Smooth muscle cell (in vitro differentiated cells): ENCODE results near the gene PFKFB2. TPM values are rescaled to one million over a fixed set of nuclear protein-coding genes. Genes with fewer than 3 reads are reported as not detected.

Source experiments
- DNase-seq: peaks from one replicate; lab custom pipeline; 2025; ENCODE audit not compliant: unreplicated experiment; lab: John Stamatoyannopoulos, UW
- H2AFZ ChIP-seq: fragments of 200-600 bp; sonication (generic); 2 replicates; pipeline ENCODE4 v1.6.0; 2016; ENCODE audit warnings: antibody characterized with exemption, low read depth, mild to moderate bottlenecking
- H3F3A ChIP-seq: fragments of 200-600 bp; sonication (generic); 2 replicates; pipeline ENCODE4 v1.6.0; 2017; ENCODE audit warnings: antibody characterized with exemption, low read depth
- H3K27ac ChIP-seq: fragments of 200-600 bp; sonication (generic); 2 replicates; pipeline ENCODE4 v1.5.1; 2016; ENCODE audit warnings: low read depth, mild to moderate bottlenecking
- H3K27me3 ChIP-seq: fragments of 200-600 bp; sonication (generic); 2 replicates; pipeline ENCODE4 v1.6.1; 2016; ENCODE audit warnings: low read depth, mild to moderate bottlenecking
- H3K36me3 ChIP-seq: fragments of 200-600 bp; sonication (generic); 2 replicates; pipeline ENCODE4 v1.5.1; 2016; ENCODE audit warnings: low read depth
- H3K4me1 ChIP-seq: fragments of 200-600 bp; sonication (generic); 2 replicates; pipeline ENCODE4 v1.5.1; 2016; ENCODE audit warnings: low read depth
- H3K4me2 ChIP-seq: fragments of 200-600 bp; sonication (generic); 2 replicates; pipeline ENCODE4 v1.6.0; 2016; ENCODE audit warnings: mild to moderate bottlenecking
- H3K4me3 ChIP-seq: fragments of 200-600 bp; sonication (generic); 2 replicates; pipeline ENCODE4 v1.5.1; 2016; ENCODE audit warnings: mild to moderate bottlenecking
- H3K79me2 ChIP-seq: fragments of 200-600 bp; sonication (generic); 2 replicates; pipeline ENCODE4 v1.6.0; 2016; ENCODE audit warnings: low read depth, mild to moderate bottlenecking
- H3K9ac ChIP-seq: fragments of 200-600 bp; sonication (generic); 2 replicates; pipeline ENCODE4 v1.6.0; 2016; ENCODE audit warnings: low read depth
- H3K9me3 ChIP-seq: fragments of 200-600 bp; sonication (generic); replicated peaks from 2 replicates; pipeline ENCODE4 v1.5.1; 2016; ENCODE audit warnings: low read depth
- H4K20me1 ChIP-seq: fragments of 200-600 bp; sonication (generic); 2 replicates; pipeline ENCODE4 v1.6.0; 2016; ENCODE audit warnings: low read depth
- WGBS: methylation state at CpG from one replicate; pipeline ENCODE4 v1.1.7; 2016; ENCODE audit warnings: low lambda C conversion rate; 5-methylcytosine and 5-hydroxymethylcytosine counted together
- polyA plus RNA-seq: library from polyadenylated mRNA; unstranded; fragments of >200 nt; fragmentation: Nextera tagmentation; extraction: Ambion mirVana; gene quantifications from 2 replicates; pipeline ENCODE4 v1.2.1, GENCODE V29; 2016
- total RNA-seq: library from RNA; depleted of rRNA; stranded (reverse); fragments of >200 nt; gene quantifications from 2 replicates; pipeline ENCODE4 v1.2.3, GENCODE V29; 2014
- TF ChIP-seq, protein P1 (sequence below): fragments of 200-600 bp; sonication (generic); IDR thresholded peaks from 2 replicates; pipeline ENCODE4 v1.5.1; 2017; ENCODE audit warnings: borderline replicate concordance, mild to moderate bottlenecking, antibody characterized with exemption; ENCODE audit not compliant: insufficient read depth, poor library complexity, severe bottlenecking

The PFKFB2 gene
- total and polyA plus RNA-seq, 2 experiments from 2014 or later, result 5.0 to 9.8 TPM

DNA sequence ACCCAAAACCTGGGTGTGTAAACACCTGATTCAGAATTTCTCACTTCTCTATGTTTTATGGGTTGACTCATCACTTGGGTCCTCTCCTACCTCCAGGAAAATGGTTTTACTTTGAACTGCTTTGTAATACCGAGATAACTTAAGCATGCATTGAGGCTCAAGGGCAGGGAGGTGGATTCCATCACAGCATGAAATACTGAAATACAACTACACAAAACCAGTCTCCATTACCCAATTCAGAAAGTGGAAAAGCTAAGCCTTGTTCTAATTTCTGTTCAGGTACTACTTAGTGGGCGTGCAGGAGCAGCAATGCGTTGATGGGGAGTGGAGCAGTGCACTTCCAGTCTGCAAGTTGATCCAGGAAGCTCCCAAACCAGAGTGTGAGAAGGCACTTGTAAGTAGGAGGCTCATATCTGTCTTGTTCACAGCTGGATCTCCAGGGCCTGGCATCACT lies 44.8 kb downstream of the PFKFB2 start:
- H3K9ac ChIP-seq, result no peak overlapping the region
- H3K27ac ChIP-seq, result no peak overlapping the region
- 85% methylated on average over 3 of the region's 3 CpGs for WGBS
- no peaks in the 10 kb centered on the region for H3F3A ChIP-seq
- H4K20me1 ChIP-seq, result no peaks in the 10 kb centered on the region
- no peak overlapping the region for H2AFZ ChIP-seq
- H3K27me3 ChIP-seq, result no peaks in the 10 kb centered on the region
- no peak overlapping the region for H3K4me2 ChIP-seq
- TF ChIP-seq, protein P1, sequence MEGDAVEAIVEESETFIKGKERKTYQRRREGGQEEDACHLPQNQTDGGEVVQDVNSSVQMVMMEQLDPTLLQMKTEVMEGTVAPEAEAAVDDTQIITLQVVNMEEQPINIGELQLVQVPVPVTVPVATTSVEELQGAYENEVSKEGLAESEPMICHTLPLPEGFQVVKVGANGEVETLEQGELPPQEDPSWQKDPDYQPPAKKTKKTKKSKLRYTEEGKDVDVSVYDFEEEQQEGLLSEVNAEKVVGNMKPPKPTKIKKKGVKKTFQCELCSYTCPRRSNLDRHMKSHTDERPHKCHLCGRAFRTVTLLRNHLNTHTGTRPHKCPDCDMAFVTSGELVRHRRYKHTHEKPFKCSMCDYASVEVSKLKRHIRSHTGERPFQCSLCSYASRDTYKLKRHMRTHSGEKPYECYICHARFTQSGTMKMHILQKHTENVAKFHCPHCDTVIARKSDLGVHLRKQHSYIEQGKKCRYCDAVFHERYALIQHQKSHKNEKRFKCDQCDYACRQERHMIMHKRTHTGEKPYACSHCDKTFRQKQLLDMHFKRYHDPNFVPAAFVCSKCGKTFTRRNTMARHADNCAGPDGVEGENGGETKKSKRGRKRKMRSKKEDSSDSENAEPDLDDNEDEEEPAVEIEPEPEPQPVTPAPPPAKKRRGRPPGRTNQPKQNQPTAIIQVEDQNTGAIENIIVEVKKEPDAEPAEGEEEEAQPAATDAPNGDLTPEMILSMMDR, result no peak
- no peak overlapping the region for H3K4me3 ChIP-seq
- DNase-seq, result no peak
- no peaks in the 10 kb centered on the region for H3K36me3 ChIP-seq
- H3K79me2 ChIP-seq, result no peaks in the 10 kb centered on the region
- no peaks in the 10 kb centered on the region for H3K4me1 ChIP-seq
- H3K9me3 ChIP-seq, result no peaks in the 10 kb centered on the region

GRCh38 chr1:207101720-207102119 lies 48.6 kb downstream of the PFKFB2 start:
- H3K36me3 ChIP-seq, result no peaks in the 10 kb centered on the region
- H3K4me3 ChIP-seq, result no peak overlapping the region
- no peak overlapping the region for H2AFZ ChIP-seq
- TF ChIP-seq, protein P1, result no peak
- no peaks in the 10 kb centered on the region for H3F3A ChIP-seq
- no peaks in the 10 kb centered on the region for H3K27me3 ChIP-seq
- no peaks in the 10 kb centered on the region for H3K9me3 ChIP-seq
- H3K79me2 ChIP-seq, result no peaks in the 10 kb centered on the region
- H3K27ac ChIP-seq, result no peak overlapping the region
- no peaks in the 10 kb centered on the region for H3K4me1 ChIP-seq
- H3K4me2 ChIP-seq, result no peak overlapping the region
- no peaks in the 10 kb centered on the region for H4K20me1 ChIP-seq
- DNase-seq, result no peak
- WGBS, result 92% methylated on average over 1 of the region's 1 CpG
- no peak overlapping the region for H3K9ac ChIP-seq

DNA sequence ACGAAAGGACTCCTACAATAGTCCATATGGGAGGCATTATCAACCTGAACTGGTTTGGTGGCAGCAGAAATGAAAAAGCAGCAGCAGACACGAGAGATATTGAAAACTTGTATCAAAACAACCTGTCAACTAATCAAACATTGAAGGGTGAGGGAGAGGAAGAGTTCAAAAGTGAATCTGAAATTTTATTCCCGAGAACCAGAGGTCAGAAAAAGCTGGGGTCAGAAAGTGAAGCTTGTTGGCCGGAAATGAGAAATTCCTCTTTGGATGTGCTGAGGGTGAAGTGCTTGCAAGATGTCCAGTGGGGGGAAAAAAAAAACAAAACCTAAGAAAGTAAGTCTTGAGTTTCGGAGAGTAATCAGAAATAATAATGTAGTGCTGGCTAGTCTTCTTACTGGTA lies 49.1 kb downstream of the PFKFB2 start:
- TF ChIP-seq, protein P1, result no peak

DNA sequence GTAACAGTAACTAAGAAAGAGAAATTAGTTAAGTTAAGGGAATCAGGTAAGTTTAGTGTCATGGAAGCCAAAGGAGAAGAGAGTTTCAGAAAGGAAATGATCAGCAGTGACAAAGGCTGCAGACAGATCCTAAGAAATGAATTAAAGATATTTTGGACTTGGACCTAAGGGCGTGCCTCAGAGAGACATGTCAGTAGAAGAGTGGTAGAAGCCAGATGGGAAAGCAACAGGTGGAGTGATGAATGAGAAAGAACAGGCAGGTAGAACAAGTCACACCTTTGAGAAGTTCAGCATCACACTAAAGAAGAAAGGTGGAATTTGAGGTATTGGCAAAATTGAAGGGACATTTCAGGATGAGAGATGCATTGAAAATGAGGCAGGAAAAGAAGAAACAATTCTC lies 49.6 kb downstream of the PFKFB2 start:
- Histone ChIP-seq H3K27me3 (no peaks in the 10 kb centered on the region), H3K4me2 (no peak overlapping the region), H3K79me2 (no peaks in the 10 kb centered on the region), H3K27ac (no peak overlapping the region), H3K4me3 (no peak overlapping the region), H3K4me1 (no peaks in the 10 kb centered on the region), H3F3A (no peaks in the 10 kb centered on the region), H4K20me1 (no peaks in the 10 kb centered on the region), H3K9ac (no peak overlapping the region), H2AFZ (no peak overlapping the region), H3K36me3 (no peaks in the 10 kb centered on the region), H3K9me3 (no peaks in the 10 kb centered on the region)
- WGBS, result 94% methylated on average over 1 of the region's 1 CpG
- TF ChIP-seq, protein P1, result no peak
- no peak for DNase-seq

More for the DNA sequence above, 49.1 kb downstream of the PFKFB2 start:
- Histone ChIP-seq H3K4me2 (no peak overlapping the region), H3F3A (no peaks in the 10 kb centered on the region), H3K27me3 (no peaks in the 10 kb centered on the region), H3K79me2 (no peaks in the 10 kb centered on the region), H3K27ac (no peak overlapping the region), H2AFZ (no peak overlapping the region), H3K9ac (no peak overlapping the region), H3K9me3 (no peaks in the 10 kb centered on the region), H3K4me3 (no peak overlapping the region), H3K4me1 (no peaks in the 10 kb centered on the region), H3K36me3 (no peaks in the 10 kb centered on the region), H4K20me1 (no peaks in the 10 kb centered on the region)
- WGBS, result 93% methylated on average over 5 of the region's 5 CpGs
- DNase-seq, result no peak
